GM18499 (cell line): ENCODE data around the gene CAV2.
"Not testable (repeated sequence)": the region's sequence is repeated elsewhere in the genome, so short reads cannot be mapped to it uniquely, and the experiment has no call there.

Experiments used
- ATAC-seq: cut with Tn5 transposase; IDR thresholded peaks from one replicate; pipeline ENCODE4 v1.9.1; 2021; ENCODE audit warnings: moderate number of reproducible peaks; ENCODE audit not compliant: insufficient read depth, unreplicated experiment

The CAV2 gene

DNA sequence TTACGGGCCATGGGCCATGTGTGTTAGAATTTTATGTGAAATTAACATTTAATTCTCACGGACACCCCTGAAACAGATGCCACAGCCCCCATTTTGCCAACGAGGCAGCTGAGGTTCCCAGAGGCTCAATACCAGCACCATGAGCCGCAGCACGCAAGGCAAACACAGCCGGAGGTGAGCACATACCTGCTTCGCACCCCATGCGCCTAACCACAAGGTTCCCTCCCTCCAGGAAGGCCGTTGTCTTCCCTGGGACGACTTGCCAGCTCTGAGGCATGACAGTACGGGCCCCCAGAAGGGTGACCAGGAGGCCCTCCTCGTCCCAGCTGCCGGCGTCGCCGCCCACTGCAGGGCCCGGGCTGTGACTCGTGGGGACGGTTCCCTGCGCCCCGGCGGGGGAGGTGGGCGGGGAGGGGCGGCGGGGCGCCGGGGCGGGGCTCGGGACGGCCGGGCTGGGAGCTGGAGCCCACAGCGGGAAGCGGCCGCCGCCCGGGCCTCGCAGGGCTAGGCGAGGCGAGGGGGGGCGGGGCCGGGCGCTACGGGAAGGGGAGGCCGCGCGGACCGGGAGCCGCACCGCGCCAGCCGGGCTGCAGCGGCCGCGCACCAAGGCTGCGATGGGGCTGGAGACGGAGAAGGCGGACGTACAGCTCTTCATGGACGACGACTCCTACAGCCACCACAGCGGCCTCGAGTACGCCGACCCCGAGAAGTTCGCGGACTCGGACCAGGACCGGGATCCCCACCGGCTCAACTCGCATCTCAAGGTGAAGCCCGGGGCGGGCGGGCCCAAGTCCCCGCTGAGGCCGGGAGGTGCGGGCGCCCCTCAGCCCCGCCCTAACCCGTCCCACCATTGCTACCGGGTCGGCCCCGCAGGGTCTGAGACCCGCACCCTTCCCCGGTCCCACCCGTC is at the start of gene CAV2:
CAV2 (plus strand) TSS at position 571 of the 910 bp plus-strand sequence; CDS start at position 615, 44 bp downstream.
- ATAC-seq = no peak

GRCh38 chr7:116449950-116450349 is 49.6 kb upstream of the CAV2 start:
- ATAC-seq = no peak

GRCh38 chr7:116451957-116452729 is 47.4 kb upstream of the CAV2 start:
- ATAC-seq = no peak

DNA sequence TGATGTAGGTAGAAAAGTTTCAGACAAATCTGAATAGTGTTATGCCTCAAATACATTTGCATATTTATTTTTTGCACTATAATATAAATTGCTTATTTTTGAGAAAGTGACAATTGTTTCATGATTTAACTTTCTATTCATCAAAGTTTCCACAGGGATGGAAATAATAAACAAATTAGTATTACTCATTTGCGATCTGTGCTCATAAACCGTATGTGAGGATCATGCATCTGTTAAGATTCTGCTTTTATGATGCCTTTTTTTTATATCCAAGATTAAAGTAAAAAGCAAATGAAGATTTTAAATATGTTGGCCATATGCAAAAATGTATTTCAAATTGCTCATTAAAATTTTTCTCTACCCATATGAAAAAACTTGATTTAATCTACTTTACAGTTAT is 45.2 kb upstream of the CAV2 start:
- ATAC-seq = no peak

- ATAC-seq = no peak
Measured at GRCh38 chr7:116455009-116455408, 44.5 kb upstream of the CAV2 start.

DNA sequence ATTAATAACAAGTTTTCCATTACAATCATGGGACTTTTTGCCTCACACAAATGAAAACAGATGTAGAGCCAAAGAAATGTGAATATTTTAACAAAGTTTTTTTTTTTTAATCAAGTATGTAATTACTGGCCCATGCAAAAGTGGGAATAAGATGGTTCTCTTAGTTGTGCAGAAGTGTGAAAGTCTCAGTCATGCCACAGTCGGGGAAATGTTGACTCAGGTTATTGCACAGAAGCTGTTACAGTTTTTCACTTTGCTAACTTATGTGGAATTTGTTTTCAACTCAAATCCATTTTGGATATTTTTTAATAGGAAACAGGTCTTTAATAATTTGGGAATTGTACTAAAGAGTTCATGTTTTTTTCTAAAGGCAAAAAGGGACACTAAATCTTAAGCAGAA is 44.0 kb upstream of the CAV2 start:
- ATAC-seq = no peak

DNA sequence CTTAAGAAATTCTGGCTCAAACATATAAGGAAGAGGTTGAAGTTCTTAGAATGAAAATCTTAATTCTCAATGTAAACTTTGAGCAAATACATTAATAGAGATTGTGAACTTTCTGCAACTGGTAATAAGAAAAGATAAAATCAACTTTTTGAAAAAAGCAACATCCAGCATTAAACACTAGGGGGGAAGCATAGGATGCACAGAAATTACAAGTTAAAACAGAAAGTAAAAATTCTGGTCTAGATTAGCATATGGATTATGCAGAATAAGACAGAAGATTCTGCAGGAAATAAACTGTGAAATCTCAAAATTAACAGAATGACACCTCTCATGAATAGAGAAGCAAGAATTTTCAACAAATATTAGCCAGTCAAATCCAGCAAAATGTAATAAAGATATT is 38.0 kb upstream of the CAV2 start:
- ATAC-seq = no peak

DNA sequence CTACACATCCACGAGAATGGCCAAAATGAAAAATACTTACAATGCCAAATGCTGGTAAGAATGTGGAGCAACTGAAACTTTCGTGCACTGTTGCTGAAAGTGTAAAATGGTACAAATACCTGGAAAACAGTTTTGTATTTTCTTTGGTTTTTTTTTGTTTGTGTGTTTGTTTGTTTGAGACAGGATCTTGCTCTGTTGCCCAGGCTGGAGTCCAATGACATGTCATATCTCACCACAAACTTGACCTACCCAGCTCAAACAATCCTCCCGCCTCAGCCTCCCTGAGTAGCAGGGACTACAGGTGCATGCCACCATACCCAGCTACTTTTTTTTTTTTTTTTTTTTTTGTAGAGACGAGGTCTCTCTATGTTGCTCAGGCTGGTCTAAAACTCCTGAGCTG is 35.6 kb upstream of the CAV2 start:
- ATAC-seq = no peak

- no peak for ATAC-seq
Measured at GRCh38 chr7:116464375-116464774, 35.2 kb upstream of the CAV2 start.

- ATAC-seq = no peak
Measured at GRCh38 chr7:116465125-116465524, 34.4 kb upstream of the CAV2 start.

- ATAC-seq = no peak
Measured at GRCh38 chr7:116468534-116468933, 31.0 kb upstream of the CAV2 start.

DNA sequence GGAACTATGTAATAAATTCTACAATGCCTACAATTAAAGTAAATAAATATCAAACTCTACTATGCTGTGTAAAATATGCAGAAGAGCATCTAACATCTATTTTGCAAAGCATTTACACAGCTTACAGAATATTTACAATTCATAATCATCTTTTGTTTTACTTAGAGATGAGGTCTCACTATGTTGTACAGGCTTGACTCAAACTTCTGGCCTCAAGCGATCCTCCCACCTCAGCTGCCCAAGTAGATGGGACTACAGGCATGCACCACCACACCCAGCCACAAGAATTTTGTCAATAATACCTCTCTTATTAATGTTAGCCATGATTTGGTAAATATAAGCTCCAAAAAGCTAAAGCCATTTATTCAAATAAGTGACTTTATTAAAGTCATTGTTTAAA is 21.9 kb upstream of the CAV2 start:
- no peak for ATAC-seq

DNA sequence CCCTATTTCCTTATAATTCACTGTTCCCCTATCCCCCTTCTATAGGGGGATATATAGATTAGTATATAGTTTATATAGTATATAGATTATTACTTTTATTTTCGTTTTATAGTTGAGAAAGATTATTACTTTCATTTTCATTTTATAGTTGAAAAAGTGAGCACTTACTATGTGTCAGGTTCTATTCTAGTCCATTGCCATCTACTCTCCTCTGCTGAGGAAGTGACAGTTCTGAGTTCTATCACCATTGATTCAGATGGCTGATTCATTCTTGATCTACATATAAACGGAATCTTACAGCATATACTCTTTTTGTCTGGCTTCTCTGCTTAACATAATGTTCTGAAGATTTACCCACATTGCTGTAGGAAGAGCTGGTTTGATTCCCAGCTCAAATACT is 20.7 kb upstream of the CAV2 start:
- ATAC-seq = no peak

DNA sequence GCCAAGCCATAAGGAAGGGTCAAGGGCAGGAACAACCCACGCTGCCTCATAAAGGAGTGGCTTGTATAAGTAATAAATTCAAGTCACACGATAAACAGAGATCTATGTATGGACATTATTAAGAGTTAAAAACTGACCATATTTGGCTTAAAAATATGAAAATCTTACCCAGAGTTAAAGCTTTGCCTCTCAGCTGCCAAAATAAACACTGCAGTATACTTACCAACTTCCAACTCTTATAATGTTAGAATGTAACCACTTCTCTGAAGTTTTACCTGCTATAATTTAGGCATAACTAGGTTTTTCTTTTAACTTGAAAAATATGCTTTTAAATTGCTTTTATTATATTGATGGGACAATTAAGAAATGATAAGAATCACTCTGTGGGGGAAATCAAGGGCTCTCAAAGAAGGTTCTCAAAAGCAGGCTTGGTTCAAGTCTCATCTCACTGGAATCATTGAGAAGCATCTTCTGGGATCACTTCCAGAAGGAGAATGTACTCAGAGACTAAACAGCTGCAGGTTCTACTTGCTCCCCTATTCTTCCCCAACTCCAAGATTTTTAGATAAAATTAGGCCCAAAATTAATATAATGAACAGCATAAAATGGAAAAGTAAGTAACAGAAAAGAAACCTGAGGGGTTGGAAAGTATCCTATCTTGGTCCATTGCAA is 16.1 kb upstream of the CAV2 start:
- ATAC-seq = no peak

GRCh38 chr7:116484389-116484788 is 15.1 kb upstream of the CAV2 start:
- ATAC-seq = not testable (repeated sequence)

GRCh38 chr7:116487907-116488521 is 11.5 kb upstream of the CAV2 start:
- ATAC-seq = no peak

- ATAC-seq = no peak
Measured at GRCh38 chr7:116490351-116490750, 9.2 kb upstream of the CAV2 start.

GRCh38 chr7:116491887-116492653 is 7.5 kb upstream of the CAV2 start:
- ATAC-seq = no peak

GRCh38 chr7:116492654-116493109 is 6.9 kb upstream of the CAV2 start:
- no peak for ATAC-seq

DNA sequence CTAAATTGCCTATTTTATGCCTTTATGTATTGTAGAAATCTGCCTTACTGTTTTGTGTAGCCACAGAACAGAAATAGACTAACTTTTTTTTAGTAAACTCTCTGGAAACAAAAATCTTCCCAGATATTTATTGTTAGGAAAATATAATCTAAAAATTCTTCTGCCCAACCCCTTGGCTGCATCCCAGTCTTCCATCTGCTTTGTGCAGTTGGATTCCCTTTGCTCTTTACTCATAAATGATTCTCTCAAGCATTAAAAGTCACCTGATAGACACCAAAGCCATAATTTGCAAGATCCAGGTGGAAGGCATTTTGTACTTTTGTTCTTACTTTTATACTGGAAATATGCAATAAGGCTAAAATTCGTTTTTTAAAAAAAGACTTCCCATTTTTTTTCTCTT is 6.1 kb upstream of the CAV2 start:
- no peak for ATAC-seq
